Small intestine (tissue), 16 donors: ENCODE results near the gene C3. TPM values are rescaled to one million over a fixed set of nuclear protein-coding genes. Genes with fewer than 3 reads are reported as not detected.
A peak's percentile ranks its signal among the peaks of the same experiment; 100 is the strongest.

Experiments used
- DNase-seq, 2 donors: peaks; one replicate each; pipeline versions ENCODE4 v3.0.0 to v3.0.0-alpha.2; 2013
- FAIRE-seq: peaks from 2 replicates; lab custom pipeline; 2012; peaks lifted over from hg19 to GRCh38; lab: Jason Lieb, UNC
- H3K27ac ChIP-seq, 3 donors: one replicate each; pipeline ENCODE4 v1.5.1; 2013; ENCODE audit warnings: low read length in 2 of 3, mild to moderate bottlenecking in 2 of 3, control low read depth in 1 of 3, inconsistent platforms in 1 of 3, low read depth in 1 of 3, moderate library complexity in 1 of 3
- H3K27me3 ChIP-seq, 3 donors: one replicate each; pipeline ENCODE4 v1.6.1; 2013; ENCODE audit warnings: low read length in 3 of 3, inconsistent platforms in 1 of 3; ENCODE audit not compliant: control insufficient read depth in 3 of 3, insufficient read depth in 3 of 3
- H3K36me3 ChIP-seq, 3 donors: one replicate each; pipeline ENCODE4 v1.6.1; 2013; ENCODE audit warnings: low read length in 3 of 3, inconsistent platforms in 1 of 3, low read depth in 1 of 3, mild to moderate bottlenecking in 1 of 3, moderate library complexity in 1 of 3; ENCODE audit not compliant: control insufficient read depth in 3 of 3, insufficient read depth in 2 of 3
- H3K4me1 ChIP-seq, 3 donors: one replicate each; pipeline ENCODE4 v1.6.1; 2013; ENCODE audit warnings: low read length in 2 of 3, inconsistent platforms in 1 of 3, low read depth in 1 of 3, mild to moderate bottlenecking in 1 of 3, moderate library complexity in 1 of 3; ENCODE audit not compliant: control insufficient read depth in 3 of 3, insufficient read depth in 2 of 3
- H3K4me3 ChIP-seq, 3 donors: one replicate each; pipeline ENCODE4 v1.5.1; 2013; ENCODE audit warnings: low read length in 3 of 3, control low read depth in 1 of 3, inconsistent platforms in 1 of 3, low read depth in 1 of 3, mild to moderate bottlenecking in 1 of 3, moderate library complexity in 1 of 3
- H3K9me3 ChIP-seq, 2 donors: one replicate each; pipeline ENCODE4 v1.6.1; 2013; ENCODE audit warnings: low read depth in 1 of 2, low read length in 1 of 2; ENCODE audit not compliant: control insufficient read depth in 2 of 2, insufficient read depth in 1 of 2
- WGBS, 3 donors: extraction: QIAGEN DNeasy Blood & Tissue Kit; methylation state at CpG; one replicate each; pipeline ENCODE4 v1.1.7; 2013; 5-methylcytosine and 5-hydroxymethylcytosine counted together
- long read RNA-seq, 10 donors: transcript quantifications; one replicate each; lab custom pipeline, GENCODE V29; 2026
- polyA plus RNA-seq, 4 donors: library from polyadenylated mRNA; stranded (reverse) in 3 of 4; unstranded in 1 of 4; fragments of 200-250 nt in 3 of 4; fragments of 120-200 nt in 1 of 4; gene quantifications; one replicate each; pipeline versions ENCODE4 v1.2.1 to v1.2.3, GENCODE V29; 2013
- donor health status: healthy with polysubstance abuse.
- donor health status: control.
- donor health status: control.
- donor health status: Bipolar disorder and iron deficiency.
- donor health status: healthy.

The C3 gene
- polyA plus RNA-seq, result 100 to 1,000 TPM in 2 of 4 donors, 10 to 100 TPM in 1, 1 to 10 TPM in 1; 9.5 to 552 (median 63.2) TPM
- long read RNA-seq, donor 1, result 0 reads
- long read RNA-seq, donor 2, result 0 reads
- long read RNA-seq, donor 3, transcript C3-216 (2 exons, 368 nt), result major isoform, 5 of 25 reads
- long read RNA-seq, donor 3, partial matches to known transcripts, result 15 of 25 reads
- long read RNA-seq, donor 3, other reads (novel, unspliced or antisense), result 0 of 25 reads
- long read RNA-seq, donor 4, result 0 reads
- long read RNA-seq, donor 5, partial matches to known transcripts, result 0 of 1 reads
- long read RNA-seq, donor 5, other reads (novel, unspliced or antisense), result 0 of 1 reads
- long read RNA-seq, donor 6, result 0 reads
- long read RNA-seq, donor 7, full-length matches to known transcripts, result 6 of 6 reads
- long read RNA-seq, donor 7, partial matches to known transcripts, result 0 of 6 reads
- long read RNA-seq, donor 7, other reads (novel, unspliced or antisense), result 0 of 6 reads
- long read RNA-seq, donor 8, result 0 reads
- long read RNA-seq, donor 9, partial matches to known transcripts, result 0 of 1 reads
- long read RNA-seq, donor 9, other reads (novel, unspliced or antisense), result 0 of 1 reads
- long read RNA-seq, donor 10, full-length matches to known transcripts, result 2 of 2 reads
- long read RNA-seq, donor 10, partial matches to known transcripts, result 0 of 2 reads
- long read RNA-seq, donor 10, other reads (novel, unspliced or antisense), result 0 of 2 reads

DNA sequence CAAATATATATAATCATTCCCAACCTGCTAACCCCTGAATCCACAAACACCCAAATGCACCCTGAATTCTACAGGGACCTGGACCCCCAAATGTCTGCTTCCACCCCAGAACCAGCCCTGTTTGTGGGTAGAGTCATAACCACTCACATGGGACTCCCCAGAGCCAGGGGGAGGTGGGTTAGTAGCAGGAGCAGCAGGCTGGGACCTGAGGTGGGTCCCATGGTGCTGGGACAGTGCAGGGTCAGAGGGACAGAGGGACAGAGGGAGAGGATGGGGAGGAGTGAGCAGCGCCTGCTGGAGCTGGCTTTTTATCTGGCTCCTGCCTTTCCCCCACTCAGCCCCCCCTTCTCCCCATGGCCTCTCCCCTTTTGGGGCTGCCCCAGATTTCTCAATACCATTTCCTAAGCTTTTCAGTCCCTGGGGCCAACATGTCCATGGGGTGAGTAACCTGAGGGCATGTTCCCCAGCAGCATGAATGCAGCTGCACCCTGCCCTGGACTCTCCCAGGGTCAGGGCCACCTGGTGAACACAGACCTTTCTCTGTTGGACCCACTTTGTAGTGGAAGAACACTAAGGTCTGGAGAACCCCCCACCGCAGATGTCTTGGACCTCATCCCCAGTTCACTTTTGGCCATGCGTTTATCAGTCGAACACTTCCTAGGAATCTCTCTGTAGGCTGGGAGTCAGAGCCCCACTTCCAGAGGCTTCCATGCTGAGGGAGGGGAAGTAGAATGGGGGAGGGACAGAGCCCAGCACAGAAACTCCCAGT is at the start of gene C3:
Gene C3, minus strand, starts transcription at position 282 of the 769 bp plus-strand sequence. Its CDS starts 61 bp downstream, at position 221.
- peak in 1 of 2 donors; percentile 70 for DNase-seq

DNA sequence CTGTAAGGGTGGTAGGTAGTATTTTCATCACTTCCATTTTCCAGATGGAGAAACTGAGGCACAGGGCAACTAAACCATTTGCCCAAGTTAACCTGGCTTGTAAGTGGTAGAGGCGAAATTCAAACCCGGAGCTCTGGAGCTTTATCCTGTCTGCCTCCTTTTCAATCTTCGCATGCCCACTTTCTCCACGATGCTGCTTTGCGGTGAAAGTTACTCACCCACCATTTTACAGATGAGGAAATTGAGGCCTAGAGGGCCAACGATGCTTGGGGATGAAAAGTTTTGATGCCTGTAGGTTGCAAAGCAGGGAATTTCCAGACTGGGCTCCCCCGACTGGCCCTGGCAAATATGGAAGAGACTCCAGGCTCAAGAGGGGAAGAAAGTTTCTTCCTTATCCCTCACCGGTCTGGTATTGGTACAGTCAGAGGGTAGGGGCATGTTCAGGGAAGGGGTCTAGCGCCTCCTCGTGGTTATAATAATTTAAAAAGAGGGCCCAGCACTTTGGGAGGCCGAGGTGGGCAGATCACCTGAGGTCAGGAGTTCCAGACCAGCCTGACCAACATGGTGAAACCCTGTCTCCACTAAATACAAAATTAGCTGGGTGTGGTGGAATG is 48.7 kb upstream of the C3 start:
- peaks cover 0 to 10% (median 0%) of the 10 kb centered on the region in 3 donors for H3K4me1 ChIP-seq
- 43 to 56% (median 47%) methylated on average over 11 of the region's 11 CpGs for WGBS, 3 donors
- FAIRE-seq (no peak), DNase-seq (peak; percentile 41 to 57)
- H3K36me3 ChIP-seq, result no peaks in the 10 kb centered on the region
- no peaks in the 10 kb centered on the region for H3K9me3 ChIP-seq
- no peak overlapping the region for H3K27ac ChIP-seq
- peaks cover 0 to 3% (median 0%) of the 10 kb centered on the region in 3 donors for H3K27me3 ChIP-seq
- no peak overlapping the region for H3K4me3 ChIP-seq

More for the DNA sequence above, at the start of gene C3:
- FAIRE-seq, result no peak
- 57 to 96% (median 81%) methylated on average over 4 of the region's 4 CpGs for WGBS, 3 donors
- Histone ChIP-seq H3K36me3 (peaks cover 0 to 4% (median 0%) of the 10 kb centered on the region in 3 donors), H3K27me3 (peaks cover 0 to 3% (median 0%) of the 10 kb centered on the region in 3 donors), H3K4me3 (no peak within 1 kb of the TSS), H3K9me3 (no peaks in the 10 kb centered on the region), H3K4me1 (peaks cover 2 to 24% (median 2%) of the 10 kb centered on the region in 3 donors), H3K27ac (peak within 1 kb of the TSS in 2 of 3 donors; percentile 9 to 33)

DNA sequence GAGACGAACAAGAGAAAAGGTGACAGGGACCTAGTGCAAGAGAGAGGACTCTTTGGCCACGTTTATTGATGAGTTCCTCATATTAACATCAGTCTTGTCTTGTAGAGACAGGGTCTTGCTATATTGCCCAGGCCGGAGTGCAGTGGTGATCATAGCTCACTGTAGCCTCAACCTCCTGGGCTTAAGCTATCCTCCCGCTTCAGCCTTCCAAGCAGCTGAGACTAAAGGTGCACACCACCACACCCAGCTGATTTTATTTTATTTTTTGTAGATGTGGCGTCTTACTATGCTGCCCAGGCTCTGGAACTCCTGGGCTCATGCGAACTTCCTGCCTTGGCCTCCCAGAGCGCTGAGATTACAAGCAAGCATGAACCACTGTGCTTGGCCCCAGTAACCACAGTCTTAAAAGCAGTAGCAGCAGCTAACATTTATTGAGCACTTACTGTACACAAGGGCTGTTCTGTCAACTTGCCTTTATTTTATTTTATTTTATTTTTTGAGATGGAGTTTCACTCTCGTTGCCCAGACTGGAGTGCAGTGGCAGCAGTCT is 47.9 kb upstream of the C3 start:
- no peaks in the 10 kb centered on the region for H3K9me3 ChIP-seq
- DNase-seq (no peak), FAIRE-seq (no peak)
- peaks cover 0 to 3% (median 0%) of the 10 kb centered on the region in 3 donors for H3K36me3 ChIP-seq
- H3K4me1 ChIP-seq, result peaks cover 0 to 10% (median 0%) of the 10 kb centered on the region in 3 donors
- WGBS, 3 donors, result 34 to 47% (median 42%) methylated on average over 8 of the region's 8 CpGs
- peak overlapping the region; percentile 40 to 87 (median 50) for H3K27ac ChIP-seq
- H3K27me3 ChIP-seq, result peaks cover 0 to 3% (median 0%) of the 10 kb centered on the region in 3 donors
- H3K4me3 ChIP-seq, result peak overlapping the region in 1 of 3 donors; percentile 71

DNA sequence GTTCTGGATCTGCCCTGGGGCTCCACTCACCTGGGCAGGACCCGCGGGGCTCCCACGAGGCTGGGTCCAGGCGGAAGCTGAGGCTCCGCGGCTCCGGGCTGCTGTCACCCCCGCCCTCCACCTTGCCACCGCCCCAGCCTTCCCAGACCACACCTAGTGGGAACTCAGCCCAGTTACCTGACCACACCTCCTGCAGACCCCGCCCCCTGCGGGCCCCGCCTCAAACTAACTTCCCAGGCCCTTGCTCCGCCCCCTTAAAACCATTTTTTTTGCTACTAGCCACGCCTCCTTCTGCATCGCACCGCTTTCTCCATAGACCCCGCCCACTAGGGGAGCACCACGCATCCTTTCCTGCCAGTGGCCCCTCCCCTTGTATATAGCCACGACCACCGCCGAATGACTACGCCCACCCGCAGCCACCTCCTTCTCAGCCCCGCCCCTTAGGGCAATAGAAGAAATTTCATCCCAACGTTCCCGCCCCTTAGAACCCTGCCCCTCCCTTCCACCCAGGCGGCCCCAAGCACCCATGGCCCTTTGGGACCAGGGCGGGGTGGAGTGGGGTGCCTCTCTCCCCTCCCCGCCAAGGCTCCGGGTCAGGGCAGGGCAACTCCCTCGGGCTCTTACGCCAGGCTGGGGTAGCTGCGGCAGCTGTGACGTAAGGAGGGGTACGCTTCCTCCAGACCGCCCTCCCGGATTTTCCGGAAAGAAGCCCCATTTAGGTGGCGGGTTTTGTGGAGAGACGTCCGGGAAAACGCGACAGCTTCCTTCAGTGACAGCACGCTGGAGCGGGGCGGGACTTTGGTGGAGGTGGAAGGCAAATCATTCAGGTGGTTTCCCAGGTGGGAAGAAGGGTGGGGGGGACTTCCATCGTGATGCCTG is 47.1 kb upstream of the C3 start, which contains the start of gene SH2D3A:
Gene SH2D3A, minus strand, starts transcription at position 79 of the 879 bp plus-strand sequence. CDS start 3,687 bp downstream, outside the sequence.
- no peak for FAIRE-seq
- WGBS, 3 donors, result 0 to 2% (median 2%) methylated on average over 42 to 47 of the region's 47 CpGs
- H3K4me3 ChIP-seq, result peak within 1 kb of the TSS; percentile 33 to 71 (median 70)

DNA sequence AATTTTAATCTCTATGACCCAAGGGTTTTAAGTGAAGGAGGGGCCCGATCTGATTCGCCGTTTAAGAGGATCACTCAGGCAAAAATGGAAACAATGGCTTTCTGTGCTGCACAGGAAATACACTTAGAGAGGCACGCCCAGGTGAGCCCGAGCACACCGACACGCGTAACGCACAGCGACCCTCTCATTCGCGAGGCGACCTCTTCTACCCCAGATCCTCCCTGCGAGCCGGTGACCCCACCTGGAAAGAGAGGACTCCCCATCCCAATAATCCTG is 46.6 kb upstream of the C3 start:
- Histone ChIP-seq H3K27me3 (peaks cover 0 to 3% (median 0%) of the 10 kb centered on the region in 3 donors), H3K4me1 (peaks cover 0 to 10% (median 0%) of the 10 kb centered on the region in 3 donors), H3K9me3 (no peaks in the 10 kb centered on the region), H3K27ac (peak overlapping the region; percentile 84 to 98 (median 95)), H3K36me3 (peaks cover 0 to 7% (median 0%) of the 10 kb centered on the region in 3 donors), H3K4me3 (peak overlapping the region; percentile 33 to 71 (median 70))
- peak in 1 of 2 donors; percentile 87 for DNase-seq
- WGBS, 3 donors, result 1 to 2% (median 2%) methylated on average over 8 to 15 of the region's 15 CpGs
- no peak for FAIRE-seq

More for the DNA sequence above, 47.1 kb upstream of the C3 start, which contains the start of gene SH2D3A:
- no peaks in the 10 kb centered on the region for H3K9me3 ChIP-seq
- H3K27me3 ChIP-seq, result peaks cover 0 to 3% (median 0%) of the 10 kb centered on the region in 3 donors
- peak within 1 kb of the TSS; percentile 84 to 98 (median 95) for H3K27ac ChIP-seq
- H3K36me3 ChIP-seq, result peaks cover 0 to 7% (median 0%) of the 10 kb centered on the region in 3 donors
- peaks cover 0 to 10% (median 0%) of the 10 kb centered on the region in 3 donors for H3K4me1 ChIP-seq
- peak; percentile 96 to 97 for DNase-seq

DNA sequence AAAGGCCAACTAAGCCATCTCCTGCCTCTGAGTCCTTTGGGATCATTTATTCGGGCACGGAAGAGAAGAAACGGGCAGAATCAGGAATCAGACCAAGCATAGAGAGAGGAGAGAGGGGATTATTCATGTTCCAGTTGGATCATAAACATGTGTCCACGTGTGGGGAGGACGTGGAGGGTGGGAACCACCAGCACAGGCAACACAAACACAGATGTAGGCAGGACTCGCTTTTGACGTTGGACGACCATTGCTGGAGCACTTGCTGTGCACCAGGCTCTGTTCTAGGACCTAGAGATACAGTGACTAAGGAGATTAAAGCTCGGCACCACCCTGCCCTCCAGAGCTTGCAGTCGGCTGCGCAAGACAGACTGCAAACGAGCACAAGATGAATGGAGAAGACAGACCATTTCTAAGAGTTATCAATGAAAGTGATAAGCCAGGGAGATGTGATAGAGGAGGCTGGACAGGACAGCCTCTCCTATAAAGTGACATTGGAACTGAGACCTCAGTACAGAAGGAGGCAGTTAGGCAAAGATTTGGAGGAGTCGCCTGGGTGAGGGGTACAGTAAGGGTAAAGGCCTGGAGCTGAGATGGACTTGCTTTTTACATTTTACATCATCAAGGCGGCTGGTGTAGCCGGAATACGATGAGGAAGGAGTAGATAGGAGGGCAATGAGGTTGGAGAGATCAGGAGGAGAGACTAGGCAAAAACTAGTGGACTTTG is 46.1 kb upstream of the C3 start:
- Histone ChIP-seq H3K27me3 (peaks cover 0 to 3% (median 0%) of the 10 kb centered on the region in 3 donors), H3K9me3 (no peaks in the 10 kb centered on the region), H3K27ac (peak overlapping the region; percentile 84 to 98 (median 95)), H3K36me3 (peaks cover 0 to 12% (median 0%) of the 10 kb centered on the region in 3 donors), H3K4me3 (peak overlapping the region in 2 of 3 donors; percentile 70 to 71), H3K4me1 (peaks cover 0 to 10% (median 0%) of the 10 kb centered on the region in 3 donors)
- WGBS, 3 donors, result 7 to 25% (median 10%) methylated on average over 16 of the region's 16 CpGs
- no peak for FAIRE-seq
- DNase-seq, result peak; percentile 48 to 57
